PFSK-1 (cell line): ENCODE data around the gene ZNF667.

Experiments
- POLR2AphosphoS5 ChIP-seq: IDR thresholded peaks from 2 replicates; pipeline ENCODE4 v1.6.1; 2012; ENCODE audit warnings: low read depth, mild to moderate bottlenecking, control low read depth, low read length, moderate library complexity
- SIN3A ChIP-seq: IDR thresholded peaks from 2 replicates; pipeline ENCODE4 v1.6.1; 2012; ENCODE audit warnings: mild to moderate bottlenecking, low read length, moderate library complexity, borderline replicate concordance; ENCODE audit not compliant: insufficient read depth

DNA sequence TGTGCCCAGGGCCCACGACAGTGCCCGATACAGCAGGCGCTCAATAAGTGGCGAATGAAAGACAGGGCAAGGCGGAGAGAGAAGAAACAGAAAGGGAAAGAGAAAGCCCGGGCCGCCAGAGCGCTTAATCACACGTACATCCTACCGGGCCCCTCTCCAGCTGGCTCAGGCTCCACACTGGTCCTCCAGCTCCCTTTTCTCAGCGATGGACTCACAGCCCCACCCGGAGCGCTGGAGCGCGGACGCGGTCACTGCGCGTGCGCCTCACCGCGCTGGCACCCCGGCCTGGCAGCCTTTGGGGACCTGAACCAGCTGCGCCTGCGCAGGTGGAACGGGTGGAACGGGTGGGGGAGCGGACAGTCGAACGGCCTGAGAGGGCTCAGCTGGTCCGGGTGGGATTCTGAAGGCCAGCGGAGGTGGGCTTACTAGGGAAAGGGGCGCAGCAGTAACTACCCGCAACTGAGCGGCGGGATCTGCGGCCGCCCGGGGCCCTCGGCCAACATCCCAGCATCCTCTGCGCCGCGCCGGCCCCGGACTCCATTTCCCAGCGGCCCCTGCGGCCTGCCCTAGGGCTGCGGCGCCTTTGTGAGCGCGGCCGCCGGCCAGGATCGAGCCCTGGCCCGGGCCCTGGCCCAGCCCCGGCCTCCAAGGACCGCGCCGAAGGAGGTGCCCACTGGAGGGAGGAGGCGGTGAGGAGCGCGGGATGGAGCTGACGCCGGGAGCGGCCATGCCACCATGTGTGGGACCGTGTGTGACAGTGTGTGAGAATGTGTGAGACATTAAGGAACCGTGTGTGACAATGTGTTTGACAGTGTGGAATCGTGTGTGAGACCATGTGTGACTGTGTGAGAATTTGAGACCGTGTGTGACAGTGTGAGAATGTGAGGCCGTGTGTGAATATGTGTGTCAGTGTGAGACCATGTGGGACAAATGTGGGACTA, 73.1 kb downstream of the ZNF667 start, which contains the start of gene ZNF583:
- TF ChIP-seq SIN3A (no peak), POLR2AphosphoS5 (peak; percentile 86)
